HG02678 (cell line): ENCODE data around the gene IFNAR2.
"Not testable (repeated sequence)": the region's sequence is repeated elsewhere in the genome, so short reads cannot be mapped to it uniquely, and the experiment has no call there.

Experiments used
- ATAC-seq: cut with Tn5 transposase; IDR thresholded peaks from one replicate; pipeline ENCODE4 v1.9.1; 2021; ENCODE audit warnings: mild to moderate bottlenecking, moderate library complexity; ENCODE audit not compliant: unreplicated experiment

The IFNAR2 gene

GRCh38 chr21:33212159-33212851 is 17.4 kb upstream of the IFNAR2 start:
- no peak for ATAC-seq

- ATAC-seq: no peak
Observed at GRCh38 chr21:33214056-33214455, 15.7 kb upstream of the IFNAR2 start.

- no peak for ATAC-seq
Observed at GRCh38 chr21:33217138-33217520, 12.6 kb upstream of the IFNAR2 start.

- ATAC-seq: no peak
Observed at GRCh38 chr21:33219300-33219699, 10.4 kb upstream of the IFNAR2 start.

- no peak for ATAC-seq
Observed at GRCh38 chr21:33219954-33220353, 9.8 kb upstream of the IFNAR2 start.

GRCh38 chr21:33225376-33225775 is 4.4 kb upstream of the IFNAR2 start:
- not testable (repeated sequence) for ATAC-seq

GRCh38 chr21:33228455-33228854 is 1.3 kb upstream of the IFNAR2 start:
- no peak for ATAC-seq

GRCh38 chr21:33229099-33229783 is 497 bp upstream of the IFNAR2 start:
- peak; percentile 2 for ATAC-seq

GRCh38 chr21:33230545-33231324 is 997 bp downstream of the IFNAR2 start:
- ATAC-seq: peak; percentile 33

GRCh38 chr21:33231526-33231925 is 1.8 kb downstream of the IFNAR2 start:
- no peak for ATAC-seq

- ATAC-seq: no peak
Observed at GRCh38 chr21:33232291-33233034, 2.7 kb downstream of the IFNAR2 start.

GRCh38 chr21:33234635-33235520 is 5.1 kb downstream of the IFNAR2 start:
- no peak for ATAC-seq

- no peak for ATAC-seq
Observed at GRCh38 chr21:33236013-33236686, 6.4 kb downstream of the IFNAR2 start.

- ATAC-seq: no peak
Observed at GRCh38 chr21:33236766-33237165, 7.0 kb downstream of the IFNAR2 start.

GRCh38 chr21:33237486-33237885 is 7.7 kb downstream of the IFNAR2 start:
- no peak for ATAC-seq

GRCh38 chr21:33238146-33238545 is 8.4 kb downstream of the IFNAR2 start:
- ATAC-seq: peak; percentile 17

- peak; percentile 76 for ATAC-seq
Observed at GRCh38 chr21:33238565-33239255, 9.0 kb downstream of the IFNAR2 start.

GRCh38 chr21:33239559-33240127 is 9.9 kb downstream of the IFNAR2 start:
- ATAC-seq: not testable (repeated sequence)

- ATAC-seq: no peak
Observed at GRCh38 chr21:33240404-33240803, 10.7 kb downstream of the IFNAR2 start.
